Fibroblast of villous mesenchyme (primary cell): ENCODE results near the gene FNDC1. TPM values are rescaled to one million over a fixed set of nuclear protein-coding genes. Genes with fewer than 3 reads are reported as not detected.

Experiments used
- DNase-seq: peaks from one replicate; pipeline ENCODE4 v3.0.0-alpha.2; 2010; ENCODE audit warnings: low read depth
- H3K4me3 ChIP-seq: 2 replicates; pipeline ENCODE4 v1.5.1; 2011; ENCODE audit warnings: low read depth, mild to moderate bottlenecking, low read length
- CTCF ChIP-seq: IDR thresholded peaks from 2 replicates; pipeline ENCODE4 v1.5.1; 2012; ENCODE audit warnings: low read depth, mild to moderate bottlenecking, low read length; ENCODE audit not compliant: insufficient read depth
- total RNA-seq: library from RNA; depleted of rRNA; stranded (reverse); fragments of >200 nt; gene quantifications from 2 replicates; pipeline ENCODE4 v1.2.3, GENCODE V29; 2012

Gene FNDC1
- total RNA-seq, 1 donor, result under 0.01 TPM

GRCh38 chr6:159169557-159170332 lies 545 bp downstream of the FNDC1 start:
- peak overlapping the region; percentile 7 for H3K4me3 ChIP-seq
- no peak for TF ChIP-seq CTCF
- peak; percentile 13 for DNase-seq

- TF ChIP-seq CTCF, result no peak
- no peak overlapping the region for H3K4me3 ChIP-seq
- DNase-seq, result peak; percentile 9
These were observed 1.1 kb downstream of the FNDC1 start for GRCh38 chr6:159170333-159170672.

- no peak overlapping the region for H3K4me3 ChIP-seq
- no peak for TF ChIP-seq CTCF
- peak; percentile 58 for DNase-seq
These were observed 2.0 kb downstream of the FNDC1 start for GRCh38 chr6:159170999-159171712.

GRCh38 chr6:159172091-159172491 lies 2.9 kb downstream of the FNDC1 start:
- no peak for TF ChIP-seq CTCF
- DNase-seq, result peak; percentile 31
- no peak overlapping the region for H3K4me3 ChIP-seq

- DNase-seq, result peak; percentile 68
- peak; percentile 98 for TF ChIP-seq CTCF
- no peak overlapping the region for H3K4me3 ChIP-seq
These were observed 5.2 kb downstream of the FNDC1 start for GRCh38 chr6:159174263-159174969.

GRCh38 chr6:159176913-159177312 lies 7.7 kb downstream of the FNDC1 start:
- no peak for TF ChIP-seq CTCF
- DNase-seq, result no peak
- H3K4me3 ChIP-seq, result no peak overlapping the region
